Measurements from ENCODE around the gene TPSG1.
A peak's percentile ranks its signal among the peaks of the same experiment; 100 is the strongest.
"Not testable (repeated sequence)": the region's sequence is repeated elsewhere in the genome, so short reads cannot be mapped to it uniquely, and the experiment has no call there.

The TPSG1 gene

DNA sequence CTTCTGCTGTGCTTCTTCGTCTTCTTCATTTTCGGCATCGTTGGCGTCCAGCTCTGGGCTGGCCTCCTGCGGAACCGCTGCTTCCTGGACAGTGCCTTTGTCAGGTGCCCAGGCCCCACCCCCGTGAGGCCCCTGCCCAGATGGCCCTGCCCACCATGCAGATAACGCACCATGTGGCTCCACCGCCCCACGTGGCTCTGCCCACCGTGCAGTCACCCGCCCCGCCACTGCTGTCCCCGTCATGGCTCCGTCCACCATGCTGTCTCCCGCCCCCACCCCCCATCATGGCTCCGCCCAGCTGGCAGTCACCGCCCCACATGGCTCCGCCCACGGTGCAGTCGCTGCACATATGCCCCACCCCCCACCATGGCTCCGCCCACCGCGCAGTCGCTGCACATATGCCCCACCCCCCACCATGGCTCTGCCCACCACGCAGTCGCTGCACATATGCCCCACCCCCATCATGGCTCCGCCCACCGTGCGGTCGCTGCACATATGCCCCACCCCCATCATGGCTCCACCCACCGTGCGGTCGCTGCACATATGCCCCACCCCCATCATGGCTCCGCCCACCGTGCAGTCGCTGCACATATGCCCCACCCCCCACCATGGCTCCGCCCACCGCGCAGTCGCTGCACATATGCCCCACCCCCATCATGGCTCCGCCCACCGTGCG is 26.3 kb downstream of the TPSG1 start:
- peak; percentile 67 for FAIRE-seq

DNA sequence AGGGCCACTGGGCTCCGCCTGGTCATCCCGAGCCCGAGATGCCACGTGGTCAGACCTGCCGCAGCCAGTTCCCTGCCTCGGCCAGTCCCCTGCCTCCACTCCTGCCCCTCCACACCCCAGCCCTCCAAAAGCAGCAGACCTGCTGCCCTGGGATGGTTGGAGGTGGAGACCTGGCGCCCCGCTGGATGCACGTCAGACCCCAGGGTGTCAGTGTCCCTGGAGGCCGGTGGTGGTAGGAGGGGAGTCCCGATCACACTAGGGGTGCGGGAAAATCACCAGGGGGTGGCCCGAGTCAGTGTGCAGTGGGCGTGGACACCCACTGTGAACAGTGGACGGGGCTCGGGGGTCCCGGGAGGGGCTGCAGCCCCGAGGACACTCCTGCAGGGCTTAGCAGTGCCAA is 26.9 kb downstream of the TPSG1 start:
- DNase-seq (ENCODE audit: insufficient read length, low spot score) (no peak), FAIRE-seq (no peak)

More for the DNA sequence above, 26.3 kb downstream of the TPSG1 start:
- not testable (repeated sequence) for DNase-seq (ENCODE audit: insufficient read length, low spot score)

DNA sequence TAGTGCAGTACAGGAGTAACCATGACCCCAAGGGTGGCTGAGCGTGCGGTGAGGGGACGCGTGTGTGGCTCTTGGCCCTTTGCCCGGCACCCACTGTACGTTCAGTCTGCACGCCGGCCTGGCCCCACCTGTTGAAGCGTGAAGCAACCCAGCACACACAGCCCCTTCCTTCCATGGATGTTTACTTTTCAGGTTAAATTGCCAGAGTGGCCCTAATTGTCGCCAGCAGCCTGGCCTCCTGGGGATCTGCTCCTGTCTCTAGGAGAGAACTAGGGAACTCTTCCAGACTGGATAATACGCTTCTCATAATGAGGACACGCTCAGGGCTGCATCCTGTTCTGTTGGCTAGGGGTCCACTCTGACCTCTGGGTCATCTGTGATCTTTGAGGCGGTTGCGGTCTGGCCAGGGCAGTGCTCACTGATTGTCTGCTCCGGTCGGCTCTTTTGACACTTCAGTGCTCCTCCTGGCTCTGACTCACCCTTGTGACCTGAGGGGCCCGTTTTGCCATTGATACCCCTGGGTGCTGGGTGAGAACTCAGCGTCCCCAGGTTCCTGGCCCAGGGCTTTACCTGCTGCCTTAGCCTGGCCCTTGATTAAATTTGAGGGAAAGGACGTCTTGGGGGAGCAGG is 27.7 kb downstream of the TPSG1 start:
- DNase-seq (ENCODE audit: insufficient read length, low spot score) (no peak), FAIRE-seq (no peak)

DNA sequence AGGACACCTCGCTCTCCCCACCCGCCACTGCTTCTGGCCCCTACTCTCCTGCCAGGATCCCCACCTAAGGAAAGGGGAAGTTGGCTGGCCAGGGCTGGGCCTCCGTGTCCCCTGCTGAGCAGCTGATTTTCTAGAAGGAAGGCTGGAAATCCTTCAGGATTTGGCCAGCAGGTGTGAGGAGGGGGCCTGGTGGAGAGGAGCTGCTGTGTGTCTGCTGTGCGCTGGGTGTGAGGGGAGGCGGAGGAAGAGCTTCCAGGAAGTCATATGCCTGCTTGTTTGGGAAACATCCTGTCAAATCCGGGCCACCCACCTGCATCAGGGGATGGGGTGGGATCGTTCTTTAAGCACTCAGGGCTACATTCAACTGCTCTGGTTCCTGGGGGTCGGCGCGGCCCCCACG is 28.6 kb downstream of the TPSG1 start:
- DNase-seq (ENCODE audit: insufficient read length, low spot score) (no peak), FAIRE-seq (no peak)

- no peak for FAIRE-seq
- DNase-seq (ENCODE audit: insufficient read length, low spot score): no peak
These were observed 29.7 kb downstream of the TPSG1 start for GRCh38 chr16:1195393-1195666.

DNA sequence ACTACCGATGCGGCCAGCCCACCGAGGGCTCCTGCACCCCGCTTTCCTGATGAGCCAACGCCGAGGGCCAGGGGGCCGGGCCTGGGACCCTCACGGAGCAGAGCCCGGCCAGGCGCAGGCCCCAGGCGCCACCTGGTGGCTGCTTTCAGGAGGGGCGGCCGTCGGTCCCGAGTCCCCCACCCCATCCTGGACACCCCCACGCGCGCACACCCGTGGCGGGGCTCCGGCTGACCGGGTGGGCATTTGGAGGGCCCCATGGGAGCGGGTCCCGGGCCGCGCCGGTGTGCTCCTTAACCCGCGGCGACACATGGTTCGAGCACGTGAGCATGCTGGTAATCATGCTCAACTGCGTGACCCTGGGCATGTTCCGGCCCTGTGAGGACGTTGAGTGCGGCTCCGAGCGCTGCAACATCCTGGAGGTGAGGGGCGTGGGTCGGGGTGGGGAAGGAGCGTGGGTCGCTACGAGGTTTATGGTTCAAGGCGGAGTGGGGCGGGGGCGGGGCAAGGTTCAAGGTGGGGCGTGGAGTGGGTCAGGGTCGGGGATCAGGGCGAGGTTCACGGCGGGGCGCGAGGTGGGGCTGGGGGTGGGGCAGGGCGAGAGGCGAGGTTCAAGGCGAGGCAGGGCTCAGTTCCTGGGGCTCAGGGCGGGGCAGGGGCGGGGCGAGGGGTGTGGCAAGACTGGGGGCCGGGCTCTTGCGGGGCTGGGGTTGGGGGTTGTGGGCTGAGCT is 30.2 kb downstream of the TPSG1 start:
- DNase-seq (ENCODE audit: insufficient read length, low spot score) (no peak), FAIRE-seq (no peak)

DNA sequence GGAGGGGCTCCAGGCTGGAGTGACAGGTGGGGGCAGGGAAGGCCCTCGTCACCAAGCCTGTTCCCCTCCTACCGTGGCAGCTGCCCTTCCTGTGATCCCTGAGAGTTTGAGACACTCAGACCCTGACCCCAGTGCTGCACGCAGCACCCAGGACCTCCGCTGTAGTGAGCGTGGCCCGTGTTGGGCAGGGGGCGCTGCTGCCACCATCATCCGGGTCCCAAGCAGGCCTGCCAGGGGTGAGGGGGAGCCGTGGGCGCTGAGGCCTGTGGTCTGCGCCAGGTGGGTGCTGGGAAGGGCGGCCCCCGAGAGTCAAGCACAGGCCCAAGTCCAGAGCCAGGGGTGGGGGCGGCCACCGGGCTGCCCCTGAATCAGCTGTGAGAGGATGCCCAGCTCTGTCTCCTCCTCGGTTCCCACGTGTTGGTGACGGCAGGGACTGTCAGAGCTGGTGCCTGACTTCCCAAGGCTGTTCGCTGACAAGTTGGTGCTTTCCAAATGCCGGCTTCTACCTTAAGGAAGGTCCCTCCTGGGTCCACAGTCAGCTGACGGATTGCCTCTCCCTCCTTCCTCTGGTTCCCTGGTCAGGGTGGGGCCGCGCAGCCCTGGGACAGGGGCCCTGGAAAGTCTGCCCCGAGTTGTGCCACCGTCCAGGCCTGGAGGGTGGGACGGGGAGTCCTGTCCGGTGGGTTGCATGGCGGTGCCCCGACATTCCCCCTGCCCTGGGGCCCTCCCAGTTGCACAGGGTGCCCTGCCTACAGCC is 31.1 kb downstream of the TPSG1 start:
- FAIRE-seq (no peak), DNase-seq (ENCODE audit: insufficient read length, low spot score) (no peak)

- DNase-seq (ENCODE audit: insufficient read length, low spot score): no peak
- FAIRE-seq: no peak
These were observed 31.8 kb downstream of the TPSG1 start for GRCh38 chr16:1193143-1193824.

DNA sequence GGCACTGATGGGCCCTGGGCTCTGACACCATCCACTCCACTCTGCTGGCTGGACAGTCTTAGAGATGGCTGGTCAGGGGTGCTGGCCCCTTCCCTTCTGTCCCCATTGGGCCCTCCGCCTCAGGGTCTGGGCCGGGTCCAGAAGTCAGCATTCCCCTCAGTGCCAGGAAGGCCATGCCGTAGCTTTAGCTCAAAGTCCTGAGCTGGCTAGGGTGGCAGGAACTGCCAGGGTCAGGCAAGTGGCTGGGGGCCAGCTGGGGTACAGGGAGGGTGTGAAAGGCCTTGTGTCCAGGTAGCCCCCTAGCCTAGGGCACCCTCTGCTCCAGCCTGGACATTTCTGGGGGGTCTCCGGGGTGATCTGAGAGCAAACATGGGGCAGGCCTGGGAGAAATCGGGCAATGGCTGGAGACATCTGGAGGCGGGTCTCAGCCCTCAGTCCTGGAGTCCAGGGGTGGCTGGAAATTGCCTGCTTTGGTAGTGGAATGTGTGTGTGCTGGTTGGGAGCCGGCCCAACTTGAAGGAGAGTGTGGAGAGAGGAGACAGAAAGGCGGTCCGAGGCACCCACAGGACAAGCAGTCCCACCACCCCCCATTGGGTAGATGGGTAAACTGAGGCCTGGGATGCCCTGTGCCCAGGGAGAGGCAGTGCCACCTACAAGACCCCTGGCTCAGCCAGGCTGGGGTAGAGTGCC is 32.5 kb downstream of the TPSG1 start:
- no peak for DNase-seq (ENCODE audit: insufficient read length, low spot score)
- no peak for FAIRE-seq

GRCh38 chr16:1190789-1191188 is 34.3 kb downstream of the TPSG1 start:
- DNase-seq (ENCODE audit: insufficient read length, low spot score); FAIRE-seq: not testable (repeated sequence)

GRCh38 chr16:1189455-1189854 is 35.6 kb downstream of the TPSG1 start:
- DNase-seq (ENCODE audit: insufficient read length, low spot score) (no peak), FAIRE-seq (no peak)

DNA sequence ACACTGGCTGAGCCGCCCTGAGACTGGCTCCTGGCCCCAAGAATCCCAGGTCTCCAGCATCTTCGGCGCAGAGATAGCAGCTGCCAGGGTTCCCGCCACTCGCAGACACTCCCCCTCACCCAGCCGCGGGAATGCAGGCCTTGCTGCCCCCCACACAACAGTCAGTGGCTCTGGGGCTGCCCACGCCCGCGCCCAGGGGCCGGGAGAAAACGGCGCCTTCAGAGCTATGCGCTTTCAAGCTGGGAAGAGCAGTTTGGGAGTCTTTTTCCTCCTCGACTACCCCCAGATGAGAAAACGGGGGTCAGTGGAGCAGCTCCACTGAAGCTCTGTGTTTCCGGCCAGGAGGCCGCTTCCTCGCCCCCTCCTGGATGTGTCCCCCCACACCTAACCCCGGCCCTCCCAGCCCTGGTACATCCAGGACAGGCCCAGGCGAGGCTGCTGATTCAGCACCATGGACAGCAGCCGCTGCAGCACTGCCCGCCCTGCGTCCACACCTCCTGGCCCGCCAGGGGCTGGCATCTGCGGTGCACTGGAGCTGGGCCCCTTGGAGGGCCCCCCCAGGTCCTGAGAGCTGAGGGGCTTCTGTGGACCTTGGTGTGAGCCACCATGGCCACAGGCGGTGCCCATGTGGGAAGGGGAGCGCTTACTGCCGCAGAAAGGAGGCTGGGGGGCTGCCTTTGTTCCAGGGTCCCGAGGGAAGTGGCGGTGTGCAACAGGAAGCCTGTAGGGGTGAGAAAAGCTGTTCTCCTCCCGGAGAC is 36.5 kb downstream of the TPSG1 start:
- no peak for DNase-seq (ENCODE audit: insufficient read length, low spot score)
- no peak for FAIRE-seq

DNA sequence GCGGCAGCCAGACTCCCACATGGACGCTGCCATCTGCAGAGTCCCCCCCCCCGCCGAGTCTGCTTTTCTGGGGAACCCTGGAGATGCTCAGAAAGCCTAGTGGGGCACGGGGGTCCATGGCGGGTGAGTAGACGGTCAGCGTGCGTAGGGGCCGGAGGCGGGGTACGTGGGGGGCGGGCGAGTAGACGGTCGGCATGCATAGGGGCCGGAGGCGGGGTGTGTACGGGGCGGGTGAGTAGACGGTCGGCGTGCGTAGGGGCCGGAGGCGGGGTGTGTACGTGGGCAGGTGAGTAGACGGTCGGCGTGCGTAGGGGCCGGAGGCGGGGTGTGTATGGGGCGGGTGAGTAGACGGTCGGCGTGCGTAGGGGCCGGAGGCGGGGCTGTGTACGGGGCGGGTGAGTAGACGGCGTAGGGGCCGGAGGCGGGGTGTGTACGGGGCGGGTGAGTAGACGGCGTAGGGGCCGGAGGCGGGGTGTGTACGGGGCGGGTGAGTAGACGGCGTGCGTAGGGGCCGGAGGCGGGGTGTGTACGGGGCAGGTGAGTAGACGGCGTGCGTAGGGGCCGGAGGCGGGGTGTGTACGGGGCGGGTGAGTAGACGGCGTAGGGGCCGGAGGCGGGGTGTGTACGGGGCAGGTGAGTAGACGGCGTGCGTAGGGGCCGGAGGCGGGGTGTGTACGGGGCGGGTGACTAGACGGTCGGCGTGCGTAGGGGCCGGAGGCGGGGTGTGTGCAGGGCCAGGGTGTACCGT is 39.4 kb downstream of the TPSG1 start:
- FAIRE-seq: peak; percentile 70
- DNase-seq (ENCODE audit: insufficient read length, low spot score): not testable (repeated sequence)

GRCh38 chr16:1184980-1185379 is 40.1 kb downstream of the TPSG1 start:
- FAIRE-seq: no peak
- DNase-seq (ENCODE audit: insufficient read length, low spot score): no peak

- FAIRE-seq (no peak), DNase-seq (ENCODE audit: insufficient read length, low spot score) (no peak)
These were observed 40.8 kb downstream of the TPSG1 start for GRCh38 chr16:1184156-1184868.

- DNase-seq (ENCODE audit: insufficient read length, low spot score) (no peak), FAIRE-seq (no peak)
These were observed 41.8 kb downstream of the TPSG1 start for GRCh38 chr16:1182950-1183907.

GRCh38 chr16:1182316-1182671 is 42.8 kb downstream of the TPSG1 start:
- peak; percentile 59 for FAIRE-seq
- DNase-seq (ENCODE audit: insufficient read length, low spot score): peak; percentile 79

All from HTR-8/SVneo (cell line).